ENCODE data around the gene GLIS2.

Gene GLIS2

GRCh38 chr16:4273858-4274311, 42.0 kb upstream of the GLIS2 start:
- no peak for TF ChIP-seq CTCF (IDR thresholded peaks at IDR 0.05; ENCODE audit: extremely low read depth, missing control alignments)
- DNase-seq (ENCODE audit: low spot score): peak; percentile 66

- DNase-seq (ENCODE audit: low spot score): no peak
- no peak for TF ChIP-seq CTCF (IDR thresholded peaks at IDR 0.05; ENCODE audit: extremely low read depth, missing control alignments)
These were observed 40.0 kb upstream of the GLIS2 start for GRCh38 chr16:4275861-4276260.

- no peak for TF ChIP-seq CTCF (IDR thresholded peaks at IDR 0.05; ENCODE audit: extremely low read depth, missing control alignments)
- no peak for DNase-seq (ENCODE audit: low spot score)
These were observed 37.8 kb upstream of the GLIS2 start for GRCh38 chr16:4277987-4278513.

- TF ChIP-seq CTCF (IDR thresholded peaks at IDR 0.05; ENCODE audit: extremely low read depth, missing control alignments): no peak
- DNase-seq (ENCODE audit: low spot score): no peak
These were observed 35.2 kb upstream of the GLIS2 start for GRCh38 chr16:4280625-4281024.

- no peak for TF ChIP-seq CTCF (IDR thresholded peaks at IDR 0.05; ENCODE audit: extremely low read depth, missing control alignments)
- no peak for DNase-seq (ENCODE audit: low spot score)
These were observed 32.4 kb upstream of the GLIS2 start for GRCh38 chr16:4283441-4283840.

GRCh38 chr16:4283939-4284338, 31.9 kb upstream of the GLIS2 start:
- no peak for DNase-seq (ENCODE audit: low spot score)
- no peak for TF ChIP-seq CTCF (IDR thresholded peaks at IDR 0.05; ENCODE audit: extremely low read depth, missing control alignments)

GRCh38 chr16:4285167-4285566, 30.7 kb upstream of the GLIS2 start:
- TF ChIP-seq CTCF (IDR thresholded peaks at IDR 0.05; ENCODE audit: extremely low read depth, missing control alignments): no peak
- no peak for DNase-seq (ENCODE audit: low spot score)
